Bladder microvascular endothelial cell (primary cell): ENCODE data around the gene RORB. TPM values are rescaled to one million over a fixed set of nuclear protein-coding genes. Genes with fewer than 3 reads are reported as not detected.

ENCODE experiments used
- total RNA-seq: library from RNA; depleted of rRNA; stranded (reverse); fragments of >200 nt; gene quantifications from 2 replicates; pipeline ENCODE4 v1.2.3, GENCODE V29; 2014

RORB gene
- under 0.01 TPM in 2 replicates for total RNA-seq

GRCh38 chr9:74496819-74497747 is at the start of gene RORB:
Gene RORB, plus strand, starts transcription at chr9:74497335. Its CDS starts 642 bp downstream, at chr9:74497977.

